Common myeloid progenitor, CD34-positive (primary cell): ENCODE results near the gene DCANP1.

Source experiments
- CTCF ChIA-PET: fragments of 350-600 bp; sonication (Branson Sonifier 250); formaldehyde crosslinking; loops from one replicate; lab custom pipeline; 2021; ENCODE audit warnings: antibody characterized with exemption; lab: Charles Lee
- POLR2A ChIA-PET: fragments of 350-600 bp; sonication (Branson Sonifier 250); formaldehyde crosslinking; loops from one replicate; lab custom pipeline; 2021; ENCODE audit warnings: antibody characterized with exemption; lab: Charles Lee
- DNase-seq, 3 donors: peaks; one replicate each; pipeline versions ENCODE4 v3.0.0 to v3.0.0-alpha.2; 2013
- H3K27ac ChIP-seq, 2 experiments: 1 replicate in 1 of 2; 2 replicates in 1 of 2; pipeline ENCODE4 v1.7.0; 2013; ENCODE audit warnings: inconsistent platforms in 2 of 2, low read length in 2 of 2, mild to moderate bottlenecking in 2 of 2, low read depth in 1 of 2, moderate library complexity in 1 of 2; ENCODE audit not compliant: severe bottlenecking in 2 of 2, insufficient read depth in 1 of 2, poor library complexity in 1 of 2
- H3K27me3 ChIP-seq, 5 experiments: replicated peaks in 2 of 5; 1 replicate in 3 of 5; 2 replicates in 2 of 5; pipeline versions ENCODE4 v1.6.1 to v1.7.0; 2013; ENCODE audit warnings: low read length in 4 of 5, mild to moderate bottlenecking in 2 of 5, moderate library complexity in 2 of 5, inconsistent platforms in 1 of 5; ENCODE audit not compliant: insufficient read depth in 5 of 5, control insufficient read depth in 4 of 5
- H3K36me3 ChIP-seq, 4 experiments: 1 replicate in 2 of 4; 2 replicates in 2 of 4; pipeline versions ENCODE4 v1.6.1 to v1.7.0; 2013; ENCODE audit warnings: low read length in 3 of 4, control low read depth in 1 of 4, mild to moderate bottlenecking in 1 of 4; ENCODE audit not compliant: control insufficient read depth in 4 of 4, insufficient read depth in 4 of 4
- H3K4me1 ChIP-seq, 4 experiments: 1 replicate in 3 of 4; 2 replicates in 1 of 4; pipeline versions ENCODE4 v1.6.1 to v1.7.1; 2013; ENCODE audit warnings: low read length in 3 of 4, mild to moderate bottlenecking in 3 of 4, control low read depth in 1 of 4, inconsistent platforms in 1 of 4, moderate library complexity in 1 of 4; ENCODE audit not compliant: control insufficient read depth in 4 of 4, insufficient read depth in 4 of 4; ENCODE audit errors: control extremely low read depth in 1 of 4
- H3K4me3 ChIP-seq, 7 experiments: 1 replicate in 4 of 7; 2 replicates in 3 of 7; pipeline versions ENCODE4 v1.5.1 to v1.7.0; 2013; ENCODE audit warnings: mild to moderate bottlenecking in 7 of 7, low read length in 6 of 7, moderate library complexity in 6 of 7, inconsistent platforms in 2 of 7, low read depth in 2 of 7, control low read depth in 1 of 7; ENCODE audit not compliant: insufficient read depth in 4 of 7, control insufficient read depth in 1 of 7; ENCODE audit errors: extremely low read depth in 1 of 7
- H3K9me3 ChIP-seq, 5 experiments: 1 replicate in 4 of 5; 2 replicates in 1 of 5; pipeline versions ENCODE4 v1.6.1 to v1.7.1; 2013; ENCODE audit warnings: low read length in 4 of 5, mild to moderate bottlenecking in 2 of 5, inconsistent platforms in 1 of 5, low read depth in 1 of 5, moderate library complexity in 1 of 5; ENCODE audit not compliant: control insufficient read depth in 4 of 5, insufficient read depth in 2 of 5; ENCODE audit errors: control extremely low read depth in 1 of 5
- WGBS: methylation state at CpG from one replicate; pipeline ENCODE4 v1.1.5; 2013; ENCODE audit not compliant: insufficient coverage; 5-methylcytosine and 5-hydroxymethylcytosine counted together

Gene DCANP1

DNA sequence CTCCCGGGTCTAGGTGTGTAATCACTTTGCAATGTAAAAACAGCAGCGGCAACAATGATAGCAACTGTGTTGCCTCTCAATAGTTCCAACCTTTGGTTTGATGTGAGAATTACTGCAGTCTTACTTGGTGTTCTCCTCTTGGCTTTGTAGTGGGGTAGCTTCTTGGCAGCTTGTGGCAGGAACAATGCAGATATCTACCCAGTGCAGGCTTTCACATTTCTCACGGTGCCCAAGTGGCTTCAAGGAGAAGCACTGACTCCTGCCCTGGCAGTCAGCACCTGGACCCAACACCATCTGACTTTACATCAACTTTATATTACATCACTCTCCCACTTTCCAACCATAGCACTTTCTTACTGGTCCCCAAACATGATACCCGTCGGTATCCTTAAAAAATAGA lies 33.4 kb upstream of the DCANP1 start:
- Histone ChIP-seq H3K9me3 (no peaks in the 10 kb centered on the region), H3K4me1 (peaks cover 0 to 27% (median 15%) of the 10 kb centered on the region in 4 experiments), H3K27ac (no peak overlapping the region), H3K36me3 (no peaks in the 10 kb centered on the region), H3K4me3 (no peak overlapping the region), H3K27me3 (peaks cover 0 to 26% (median 2%) of the 10 kb centered on the region in 5 experiments)
- POLR2A ChIA-PET: no interaction called here
- WGBS: 77% methylated on average over 3 of the region's 5 CpGs
- peak in 2 of 3 donors; percentile 51 to 66 for DNase-seq
- CTCF ChIA-PET: interaction anchor here (1.0 to 30.2 kb wide), 7 partner anchors 11 to 80 kb away, joined by 3 to 1163 read pairs (median 8); no protein-coding TSS in a partner anchor

DNA sequence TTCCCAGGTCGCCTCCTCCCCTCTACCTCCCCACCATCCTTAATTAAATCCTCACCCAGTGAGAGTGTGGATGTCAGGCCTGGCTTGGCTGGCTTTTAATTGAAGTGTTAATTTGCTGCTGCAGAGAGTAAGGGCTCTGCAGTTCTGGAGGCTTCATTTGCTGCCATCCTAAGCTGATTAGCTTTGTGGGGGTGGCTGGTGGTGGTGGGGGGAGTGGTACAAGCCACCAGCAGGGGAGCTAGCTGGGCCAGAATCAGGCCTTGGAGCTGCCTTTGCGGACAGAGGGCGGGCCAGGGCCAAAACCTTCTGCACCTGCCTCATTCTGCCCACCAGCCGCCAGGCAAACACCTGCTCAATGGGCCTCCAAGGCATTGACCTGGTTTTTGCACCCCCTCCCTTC lies 31.8 kb upstream of the DCANP1 start:
- Histone ChIP-seq H3K4me1 (peaks cover 0 to 27% (median 15%) of the 10 kb centered on the region in 4 experiments), H3K27ac (no peak overlapping the region), H3K27me3 (peaks cover 0 to 25% (median 3%) of the 10 kb centered on the region in 5 experiments), H3K4me3 (no peak overlapping the region), H3K36me3 (no peaks in the 10 kb centered on the region), H3K9me3 (no peaks in the 10 kb centered on the region)
- ChIA-PET CTCF (interaction anchor here (2.5 to 30.2 kb wide), 4 partner anchors 12 to 81 kb away, joined by 8 to 1163 read pairs (median 17); no protein-coding TSS in a partner anchor), POLR2A (no interaction called here)
- 100% methylated on average over 3 of the region's 4 CpGs for WGBS
- no peak for DNase-seq

DNA sequence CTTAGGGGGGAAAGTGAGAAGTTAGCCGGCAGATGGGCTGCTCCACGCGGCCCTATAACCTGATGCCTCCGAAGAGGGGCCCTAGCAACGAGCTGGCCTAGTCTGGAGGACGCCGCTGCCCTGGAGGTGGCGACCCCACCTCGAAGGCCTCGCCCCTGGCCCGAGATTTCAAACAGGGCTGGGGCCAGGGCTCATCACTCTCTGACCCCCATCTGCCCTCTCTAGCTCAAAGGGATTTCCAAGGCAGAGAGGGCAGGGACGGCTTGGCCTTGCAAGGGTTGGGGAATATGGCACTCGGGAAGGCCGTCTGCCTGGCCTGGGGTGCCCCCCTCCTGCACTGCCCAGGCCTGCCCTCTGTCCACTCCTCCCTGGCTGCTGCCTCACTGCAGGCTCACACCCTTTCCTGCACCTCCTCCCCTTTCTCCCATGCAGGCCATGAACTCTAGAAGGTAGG lies 30.5 kb upstream of the DCANP1 start:
- DNase-seq: no peak
- ChIA-PET CTCF (interaction anchor here (30.2 kb wide), 1 partner anchor 83 kb away, joined by 1163 read pairs; no protein-coding TSS in a partner anchor), POLR2A (no interaction called here)
- no peaks in the 10 kb centered on the region for H3K9me3 ChIP-seq
- H3K4me3 ChIP-seq: no peak overlapping the region
- 85% methylated on average over 11 of the region's 14 CpGs for WGBS
- H3K36me3 ChIP-seq: no peaks in the 10 kb centered on the region
- no peak overlapping the region for H3K27ac ChIP-seq
- H3K27me3 ChIP-seq: peaks cover 0 to 33% (median 3%) of the 10 kb centered on the region in 5 experiments
- H3K4me1 ChIP-seq: peaks cover 0 to 19% (median 14%) of the 10 kb centered on the region in 4 experiments

DNA sequence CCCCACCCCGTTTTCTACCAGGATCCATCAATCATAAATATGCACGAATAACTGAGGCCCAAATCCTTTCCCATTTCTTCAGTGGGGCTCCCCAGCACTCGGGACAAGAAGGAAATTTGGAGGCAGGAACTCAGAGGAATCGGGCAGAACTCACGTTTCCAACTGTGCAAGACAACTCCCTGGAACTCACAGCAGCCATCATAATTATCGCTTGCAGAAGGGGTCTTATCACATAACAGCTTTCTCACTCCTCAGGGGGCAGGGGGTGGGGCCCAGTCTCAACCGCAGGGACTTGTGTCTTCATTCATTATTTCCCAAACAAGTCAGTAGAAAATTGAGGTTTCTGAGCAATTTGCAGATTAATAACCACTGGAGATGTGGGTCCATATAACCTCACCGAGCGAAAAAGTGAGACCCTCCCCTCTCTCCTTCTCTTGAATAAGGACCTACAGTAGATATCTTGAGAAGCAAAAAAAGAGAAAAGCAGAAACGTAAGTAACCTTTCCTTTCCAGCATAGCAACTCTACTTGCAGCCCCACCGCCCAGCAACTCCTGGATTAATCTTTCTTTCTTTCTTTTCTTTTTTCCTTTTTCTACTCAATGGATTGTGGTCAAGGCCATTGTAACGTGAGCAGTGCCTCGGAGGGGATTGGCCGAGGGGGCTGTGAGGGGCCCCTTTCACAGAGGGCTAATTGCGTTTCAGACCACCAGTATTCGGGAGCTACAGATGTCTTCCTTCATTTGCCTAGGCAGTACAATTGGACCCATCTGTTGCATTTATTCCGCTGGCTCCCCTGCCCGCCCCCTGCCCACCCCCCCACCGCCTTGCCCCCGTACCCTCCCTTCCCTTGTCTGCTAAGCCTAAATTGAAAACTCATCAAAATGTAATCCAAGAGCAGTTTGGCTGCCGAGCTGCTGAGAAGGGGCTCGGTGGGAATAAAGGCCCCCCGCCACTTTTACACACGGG lies 29.8 kb upstream of the DCANP1 start:
- H3K4me1 ChIP-seq: peaks cover 0 to 12% (median 8%) of the 10 kb centered on the region in 4 experiments
- ChIA-PET CTCF (interaction anchor here (1.3 to 30.2 kb wide), 3 partner anchors 11 to 83 kb away, joined by 4 to 1163 read pairs (median 7); no protein-coding TSS in a partner anchor), POLR2A (no interaction called here)
- peak; percentile 49 to 74 (median 57) for DNase-seq
- no peaks in the 10 kb centered on the region for H3K36me3 ChIP-seq
- H3K9me3 ChIP-seq: no peaks in the 10 kb centered on the region
- H3K27ac ChIP-seq: no peak overlapping the region
- H3K27me3 ChIP-seq: peaks cover 0 to 37% (median 3%) of the 10 kb centered on the region in 5 experiments
- H3K4me3 ChIP-seq: no peak overlapping the region
- 68% methylated on average over 11 of the region's 24 CpGs for WGBS

DNA sequence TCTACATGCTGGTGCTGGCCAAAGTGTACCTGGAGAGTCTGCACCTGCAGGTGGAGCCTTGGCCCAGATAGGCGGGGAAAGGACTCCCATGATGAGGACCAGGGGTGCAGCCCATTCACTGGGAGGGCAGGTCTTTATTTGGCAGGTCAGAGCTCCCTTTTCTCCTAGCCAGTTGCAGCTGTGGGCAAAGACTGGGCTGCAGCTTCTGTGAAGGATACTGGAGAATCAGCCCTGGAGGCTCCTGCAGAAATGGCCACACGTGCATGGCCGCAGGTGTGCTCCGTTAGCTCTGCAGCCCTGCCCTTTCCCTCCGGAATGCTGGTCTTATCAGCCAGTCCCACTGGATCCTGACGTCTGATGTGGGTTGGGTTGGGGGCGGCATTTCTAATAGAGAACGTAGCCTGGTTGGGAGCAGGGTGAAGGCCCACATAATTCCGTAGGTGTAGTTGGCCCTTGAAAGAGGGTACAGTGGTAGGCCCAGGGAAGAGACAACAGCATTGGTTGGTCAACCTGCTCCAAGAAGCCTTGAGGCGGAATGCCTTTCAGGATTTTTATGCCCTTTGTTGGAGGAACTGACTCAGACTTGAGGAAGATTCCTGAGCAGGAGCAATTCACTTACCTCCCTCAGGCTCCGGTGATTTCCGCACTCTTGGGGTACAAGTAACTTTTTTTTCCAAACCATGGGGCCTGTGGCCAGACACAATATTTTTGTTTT lies 27.0 kb upstream of the DCANP1 start:
- no peaks in the 10 kb centered on the region for H3K4me1 ChIP-seq
- 98% methylated on average over 11 of the region's 12 CpGs for WGBS
- POLR2A ChIA-PET: interaction anchor here (1.1 kb wide), 1 partner anchor 78 kb away, joined by 3 read pairs; no protein-coding TSS in a partner anchor
- DNase-seq: no peak
- H3K9me3 ChIP-seq: no peaks in the 10 kb centered on the region
- no peaks in the 10 kb centered on the region for H3K36me3 ChIP-seq
- CTCF ChIA-PET: interaction anchor here (1.0 to 30.2 kb wide), 5 partner anchors 9 to 86 kb away, joined by 4 to 1163 read pairs (median 6); no protein-coding TSS in a partner anchor
- no peak overlapping the region for H3K4me3 ChIP-seq
- H3K27me3 ChIP-seq: peaks cover 0 to 44% (median 7%) of the 10 kb centered on the region in 5 experiments
- H3K27ac ChIP-seq: no peak overlapping the region

DNA sequence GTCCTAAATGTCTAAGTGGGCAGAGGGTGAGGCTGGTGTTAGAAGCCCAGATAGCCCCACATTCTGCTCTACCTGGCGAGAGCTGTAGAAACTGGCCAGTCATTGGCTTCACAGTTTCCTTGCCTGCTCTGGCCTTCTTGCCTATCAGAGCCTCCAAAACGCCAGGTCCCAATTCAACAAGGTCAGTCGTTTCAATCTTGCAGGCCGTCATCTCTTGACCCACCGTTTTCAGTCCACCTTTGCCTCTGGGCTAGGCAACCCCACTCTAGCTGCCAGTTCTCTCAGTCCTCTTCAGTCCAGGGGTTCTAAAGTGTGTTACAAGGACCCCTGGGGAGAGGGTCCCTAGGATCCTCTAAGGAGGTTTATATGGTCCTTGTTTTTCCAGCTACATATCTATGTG lies 25.0 kb upstream of the DCANP1 start:
- 93% methylated on average over 5 of the region's 5 CpGs for WGBS
- CTCF ChIA-PET: interaction anchor here (0.7 to 30.2 kb wide), 4 partner anchors 16 to 88 kb away, joined by 3 to 1163 read pairs (median 3); no protein-coding TSS in a partner anchor
- no peaks in the 10 kb centered on the region for H3K9me3 ChIP-seq

More for the DNA sequence above, 25.0 kb upstream of the DCANP1 start:
- H3K4me3 ChIP-seq: no peak overlapping the region
- DNase-seq: no peak
- H3K36me3 ChIP-seq: no peaks in the 10 kb centered on the region
- no peaks in the 10 kb centered on the region for H3K4me1 ChIP-seq
- no peak overlapping the region for H3K27ac ChIP-seq
- H3K27me3 ChIP-seq: peaks cover 0 to 59% (median 11%) of the 10 kb centered on the region in 5 experiments
- POLR2A ChIA-PET: no interaction called here
